ENCODE data around the gene KRT2. TPM values are rescaled to one million over a fixed set of nuclear protein-coding genes. Genes with fewer than 3 reads are reported as not detected.
A peak's percentile ranks its signal among the peaks of the same experiment; 100 is the strongest.

Gene KRT2
- total and polyA plus RNA-seq, 8 donors: not detected

DNA sequence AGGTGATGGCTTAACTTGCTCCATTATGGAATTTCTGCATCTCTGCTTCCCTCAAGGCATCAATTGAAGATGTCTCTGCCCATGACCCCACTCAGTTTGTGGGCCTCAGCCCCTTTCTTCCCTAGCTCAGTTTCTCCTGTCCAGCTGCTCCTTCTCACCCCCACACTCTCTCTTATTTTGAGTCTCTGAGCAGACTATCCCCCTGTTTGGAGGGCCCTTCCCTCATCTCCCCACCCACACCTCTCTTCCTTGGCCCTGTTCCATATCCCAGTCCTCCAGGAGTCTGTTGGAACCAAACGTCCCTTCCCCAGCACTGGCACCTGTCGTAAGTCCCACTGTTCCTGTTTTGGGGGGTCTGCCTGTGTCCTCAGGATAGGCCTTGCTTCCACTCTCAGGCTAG lies 36.5 kb upstream of the KRT2 start:
- 64 to 82% (median 72%) methylated on average over 2 of the region's 2 CpGs for WGBS, 5 donors

DNA sequence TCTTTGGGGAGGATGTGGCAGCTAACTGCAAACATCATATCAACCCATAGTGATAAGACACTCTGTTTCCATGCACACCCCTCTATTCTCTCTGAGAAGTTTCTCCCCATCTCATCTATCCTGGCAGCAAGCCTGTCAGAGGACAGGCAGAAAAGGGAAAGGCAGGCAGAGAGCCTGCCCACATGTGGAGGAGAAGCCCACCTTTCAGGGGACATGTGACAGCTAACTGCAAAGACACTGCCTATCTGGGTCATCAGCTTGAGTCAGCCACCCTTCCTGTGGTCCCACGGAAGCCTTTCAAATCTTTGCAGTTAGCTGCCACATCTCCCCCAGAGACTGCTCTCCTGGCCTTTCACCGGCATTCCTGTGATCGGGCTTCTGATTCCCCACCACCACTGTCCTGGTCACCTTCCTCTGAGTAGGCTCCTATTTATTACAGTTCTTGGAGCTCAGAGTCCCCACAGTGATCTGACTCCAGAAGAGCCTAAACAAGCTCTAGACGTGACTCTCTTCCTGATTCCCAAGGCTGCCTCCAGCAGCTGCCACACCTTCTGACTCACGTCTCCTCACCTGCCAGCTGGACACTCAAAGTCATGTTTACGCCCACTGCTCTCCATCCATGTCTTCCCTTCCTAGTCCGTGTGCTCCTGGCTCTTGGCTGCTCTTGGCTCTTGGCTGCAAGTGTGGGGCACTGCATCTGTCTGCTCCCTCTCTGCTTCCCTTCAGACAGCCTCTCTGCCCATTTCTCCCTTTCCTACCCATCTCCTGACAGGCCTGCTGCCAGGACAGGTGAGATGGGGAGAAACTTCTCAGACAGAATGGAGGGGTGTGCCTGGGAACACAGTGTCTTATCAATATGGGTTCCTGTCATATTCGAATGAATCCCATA lies 35.7 kb upstream of the KRT2 start:
- H3K36me3 ChIP-seq: no peaks in the 10 kb centered on the region
- H3K9me3 ChIP-seq: no peaks in the 10 kb centered on the region
- DNase-seq: peak in 1 of 2 donors; percentile 26
- 54 to 68% (median 59%) methylated on average over 8 of the region's 8 CpGs for WGBS, 5 donors
- peaks cover 7 to 19% (median 14%) of the 10 kb centered on the region in 4 donors for H3K4me1 ChIP-seq
- no peak overlapping the region for H3K4me3 ChIP-seq
- TF ChIP-seq POLR2AphosphoS5 (IDR thresholded peaks at IDR 0.05) (no peak), EP300 (IDR thresholded peaks at IDR 0.05) (no peak), POLR2A (IDR thresholded peaks at IDR 0.05) (no peak)
- TF ChIP-seq, protein P1, sequence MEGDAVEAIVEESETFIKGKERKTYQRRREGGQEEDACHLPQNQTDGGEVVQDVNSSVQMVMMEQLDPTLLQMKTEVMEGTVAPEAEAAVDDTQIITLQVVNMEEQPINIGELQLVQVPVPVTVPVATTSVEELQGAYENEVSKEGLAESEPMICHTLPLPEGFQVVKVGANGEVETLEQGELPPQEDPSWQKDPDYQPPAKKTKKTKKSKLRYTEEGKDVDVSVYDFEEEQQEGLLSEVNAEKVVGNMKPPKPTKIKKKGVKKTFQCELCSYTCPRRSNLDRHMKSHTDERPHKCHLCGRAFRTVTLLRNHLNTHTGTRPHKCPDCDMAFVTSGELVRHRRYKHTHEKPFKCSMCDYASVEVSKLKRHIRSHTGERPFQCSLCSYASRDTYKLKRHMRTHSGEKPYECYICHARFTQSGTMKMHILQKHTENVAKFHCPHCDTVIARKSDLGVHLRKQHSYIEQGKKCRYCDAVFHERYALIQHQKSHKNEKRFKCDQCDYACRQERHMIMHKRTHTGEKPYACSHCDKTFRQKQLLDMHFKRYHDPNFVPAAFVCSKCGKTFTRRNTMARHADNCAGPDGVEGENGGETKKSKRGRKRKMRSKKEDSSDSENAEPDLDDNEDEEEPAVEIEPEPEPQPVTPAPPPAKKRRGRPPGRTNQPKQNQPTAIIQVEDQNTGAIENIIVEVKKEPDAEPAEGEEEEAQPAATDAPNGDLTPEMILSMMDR (IDR thresholded peaks at IDR 0.05): no peak
- peaks cover 0 to 83% (median 59%) of the 10 kb centered on the region in 3 donors for H3K27me3 ChIP-seq
- H3K27ac ChIP-seq: no peak overlapping the region
- intact Hi-C loops (cut with DNase I; ENCODE audit: low total_unique reads): no loop called here

More for the DNA sequence above, 36.5 kb upstream of the KRT2 start:
- H3K9me3 ChIP-seq: no peaks in the 10 kb centered on the region
- H3K4me1 ChIP-seq: peaks cover 7 to 19% (median 14%) of the 10 kb centered on the region in 4 donors
- TF ChIP-seq EP300 (IDR thresholded peaks at IDR 0.05): no peak
- no peak for TF ChIP-seq POLR2A (IDR thresholded peaks at IDR 0.05)
- TF ChIP-seq, protein P1 (IDR thresholded peaks at IDR 0.05): no peak
- no peak for TF ChIP-seq POLR2AphosphoS5 (IDR thresholded peaks at IDR 0.05)
- intact Hi-C loops (cut with DNase I; ENCODE audit: low total_unique reads): no loop called here
- H3K27me3 ChIP-seq: peaks cover 0 to 90% (median 65%) of the 10 kb centered on the region in 3 donors
- no peaks in the 10 kb centered on the region for H3K36me3 ChIP-seq
- no peak for DNase-seq
- H3K27ac ChIP-seq: no peak overlapping the region
- no peak overlapping the region for H3K4me3 ChIP-seq

- WGBS, 5 donors: 61 to 76% (median 71%) methylated on average over 9 of the region's 9 CpGs
- intact Hi-C loops (cut with DNase I; ENCODE audit: low total_unique reads): no loop called here
- no peak for DNase-seq
Observed at GRCh38 chr12:52686756-52687487, 34.9 kb upstream of the KRT2 start.

DNA sequence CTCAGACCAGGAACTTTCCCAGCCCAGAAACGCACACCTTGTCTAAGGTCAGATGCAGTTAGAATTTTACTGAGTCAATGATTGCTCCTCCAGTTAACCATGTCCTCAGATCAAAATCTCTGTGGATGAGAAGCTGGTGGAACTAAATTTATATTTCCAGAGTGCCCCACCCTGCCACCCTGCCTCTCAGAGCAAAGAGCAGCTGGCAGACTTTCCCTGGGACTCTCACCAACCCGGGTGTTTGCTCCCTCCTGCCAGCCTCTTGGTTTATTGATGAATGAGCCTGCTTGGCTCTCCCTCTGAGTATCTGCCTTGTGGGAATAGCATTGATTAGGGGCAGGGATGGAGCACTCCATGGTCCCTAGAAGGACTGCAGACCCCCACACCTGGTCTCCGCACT lies 34.1 kb upstream of the KRT2 start:
- H3K4me3 ChIP-seq: no peak overlapping the region
- TF ChIP-seq EP300 (IDR thresholded peaks at IDR 0.05): no peak
- TF ChIP-seq POLR2A (IDR thresholded peaks at IDR 0.05): no peak
- TF ChIP-seq, protein P1 (IDR thresholded peaks at IDR 0.05): no peak
- TF ChIP-seq POLR2AphosphoS5 (IDR thresholded peaks at IDR 0.05): no peak
- H3K27me3 ChIP-seq: peaks cover 0 to 66% (median 42%) of the 10 kb centered on the region in 3 donors
- no peaks in the 10 kb centered on the region for H3K9me3 ChIP-seq
- H3K36me3 ChIP-seq: no peaks in the 10 kb centered on the region
- no peak for DNase-seq
- intact Hi-C loops (cut with DNase I; ENCODE audit: low total_unique reads): no loop called here
- 68 to 74% (median 72%) methylated on average over 3 of the region's 3 CpGs for WGBS, 5 donors
- H3K4me1 ChIP-seq: peaks cover 4 to 14% (median 8%) of the 10 kb centered on the region in 4 donors
- H3K27ac ChIP-seq: no peak overlapping the region

More at GRCh38 chr12:52686756-52687487, 34.9 kb upstream of the KRT2 start:
- TF ChIP-seq POLR2AphosphoS5 (IDR thresholded peaks at IDR 0.05): no peak
- no peaks in the 10 kb centered on the region for H3K36me3 ChIP-seq
- peaks cover 0 to 75% (median 51%) of the 10 kb centered on the region in 3 donors for H3K27me3 ChIP-seq
- no peak overlapping the region for H3K27ac ChIP-seq
- no peaks in the 10 kb centered on the region for H3K9me3 ChIP-seq
- H3K4me1 ChIP-seq: peaks cover 7 to 19% (median 14%) of the 10 kb centered on the region in 4 donors
- H3K4me3 ChIP-seq: no peak overlapping the region
